Activated CD4-positive, alpha-beta T cell treated with anti-CD3 and anti-CD28 coated beads, Interleukin-2, amount 50 U/mL, for 24 hours (primary cell): ENCODE data around the gene MUC20.

Experiments used
- DNase-seq, 2 donors: peaks; one replicate each; pipeline ENCODE4 v3.0.0-alpha.2; 2020; ENCODE audit warnings: low read depth in 1 of 2, low spot score in 1 of 2

The MUC20 gene

DNA sequence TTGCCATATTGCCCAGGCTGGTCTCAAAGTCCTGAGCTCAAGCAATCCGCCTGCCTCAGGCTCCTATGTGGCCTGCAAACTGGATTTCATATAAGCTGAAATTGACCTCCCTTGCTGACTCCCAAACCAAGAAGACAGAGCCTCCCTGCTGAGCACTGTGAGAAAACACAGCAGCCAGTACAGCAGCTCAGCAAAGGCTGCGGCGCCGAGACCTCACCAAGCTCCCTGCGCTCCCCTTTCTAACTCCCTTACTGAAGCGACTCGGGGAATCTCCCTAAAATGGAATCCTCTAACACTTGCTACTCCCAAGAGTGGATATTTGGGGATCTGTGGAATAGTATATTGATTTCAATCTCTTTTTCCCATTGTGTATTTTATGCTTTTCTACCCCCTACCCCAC, 34.6 kb downstream of the MUC20 start:
- no peak for DNase-seq

DNA sequence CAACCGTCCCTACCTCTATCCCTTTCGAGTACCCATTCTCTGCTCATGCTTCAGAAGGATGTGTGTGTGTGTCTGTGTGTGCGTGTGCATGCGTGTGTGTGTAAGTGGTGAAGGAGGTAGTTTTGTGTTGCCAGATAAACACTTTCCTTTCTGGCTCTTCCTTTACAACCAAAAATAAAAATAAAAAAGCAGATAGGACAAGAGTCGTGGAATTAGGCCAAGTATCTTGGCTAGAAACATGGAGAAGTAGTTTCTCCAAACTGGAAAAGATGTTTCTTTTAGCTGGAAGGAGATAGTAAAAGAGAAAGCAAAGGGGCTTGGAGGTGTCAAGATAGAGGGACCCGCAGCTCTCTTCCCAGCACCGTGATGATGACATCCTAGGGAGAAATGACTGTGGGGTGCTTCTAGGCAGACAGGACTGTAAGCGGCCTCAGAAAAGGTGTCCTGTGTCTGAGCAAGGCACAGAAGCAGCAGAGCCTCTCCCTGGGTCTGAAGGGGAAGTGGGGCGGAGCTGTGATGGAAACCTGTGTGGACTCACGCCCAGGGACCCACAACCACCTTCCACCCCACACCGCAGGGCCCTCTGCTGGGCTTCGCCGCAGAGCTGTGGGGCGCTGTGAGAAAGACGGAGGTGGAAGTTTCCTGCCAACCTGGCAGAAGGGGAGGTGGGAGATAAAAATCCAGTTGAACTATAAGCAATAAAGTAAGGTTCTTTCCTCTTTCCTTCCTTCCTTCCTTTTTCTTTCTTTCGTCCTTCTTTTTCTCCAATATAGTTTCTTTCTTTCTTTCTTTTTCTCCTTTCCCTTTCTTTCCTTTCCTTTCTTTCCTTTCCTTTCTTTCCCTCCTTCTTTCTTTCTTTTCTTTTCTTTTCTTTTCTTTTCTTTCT, 35.3 kb downstream of the MUC20 start:
- DNase-seq = no peak

- no peak for DNase-seq
Measured at GRCh38 chr3:195757438-195757770, 36.6 kb downstream of the MUC20 start.

DNA sequence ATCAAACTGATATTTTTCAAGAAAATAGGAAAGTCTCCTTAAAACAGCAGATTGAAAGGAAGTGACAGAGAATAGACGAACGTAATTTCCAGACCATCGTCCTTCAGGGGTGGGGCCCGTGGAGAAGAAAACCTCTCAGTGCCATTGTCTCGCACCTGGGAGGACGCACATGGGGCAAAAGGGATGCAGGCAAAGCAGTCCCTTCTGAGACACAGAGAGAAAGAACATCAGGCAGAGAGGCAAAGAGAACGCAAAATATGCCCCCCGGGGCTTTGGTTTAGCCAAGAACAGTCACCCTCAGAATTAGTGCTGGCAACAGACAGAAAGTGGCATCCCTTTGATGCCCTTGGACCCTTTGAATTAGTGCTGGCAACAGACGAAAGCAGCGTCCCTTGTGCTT, 37.0 kb downstream of the MUC20 start:
- DNase-seq = no peak

GRCh38 chr3:195758721-195759353, 38.1 kb downstream of the MUC20 start:
- DNase-seq = no peak

DNA sequence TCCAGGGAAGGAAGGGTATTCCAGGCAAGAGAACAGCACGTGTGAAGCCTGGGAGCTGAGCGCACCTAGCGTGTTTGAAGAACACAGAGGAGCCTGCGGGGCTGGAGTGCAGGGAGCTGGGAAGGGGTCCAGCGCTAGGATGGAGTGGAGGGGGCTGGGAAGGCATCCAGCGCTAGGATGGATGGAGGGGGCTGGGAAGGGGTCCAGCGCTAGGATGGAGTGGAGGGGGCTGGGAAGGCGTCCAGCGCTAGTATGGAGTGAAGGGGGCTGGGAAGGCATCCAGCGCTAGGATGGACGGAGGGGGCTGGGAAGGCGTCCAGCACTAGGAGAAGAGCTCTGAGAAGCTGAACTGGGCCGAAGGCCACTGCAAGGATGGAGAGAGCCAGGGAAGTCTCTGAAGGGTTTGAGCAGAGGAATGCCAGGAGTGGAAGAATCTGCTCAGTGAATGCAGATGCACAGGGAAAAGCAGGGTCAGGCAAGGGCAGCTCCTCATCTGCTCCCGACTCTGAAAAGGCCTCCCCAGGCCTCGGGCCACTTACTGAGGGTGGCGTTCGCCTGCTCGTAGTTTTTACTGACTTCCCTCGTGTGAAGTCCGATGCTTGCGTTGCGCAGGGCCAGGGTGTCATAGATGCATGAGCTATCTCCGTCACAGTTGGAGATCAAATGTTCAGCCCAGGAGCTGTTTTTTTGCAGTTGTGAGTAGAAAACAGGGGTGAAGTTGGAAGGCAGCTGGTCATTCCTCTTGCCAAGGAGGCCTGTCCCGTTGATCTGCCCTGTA, 39.8 kb downstream of the MUC20 start:
- no peak for DNase-seq

GRCh38 chr3:195761123-195761566, 40.4 kb downstream of the MUC20 start:
- DNase-seq = no peak

- DNase-seq = no peak
Measured at GRCh38 chr3:195761567-195762248, 40.9 kb downstream of the MUC20 start.

DNA sequence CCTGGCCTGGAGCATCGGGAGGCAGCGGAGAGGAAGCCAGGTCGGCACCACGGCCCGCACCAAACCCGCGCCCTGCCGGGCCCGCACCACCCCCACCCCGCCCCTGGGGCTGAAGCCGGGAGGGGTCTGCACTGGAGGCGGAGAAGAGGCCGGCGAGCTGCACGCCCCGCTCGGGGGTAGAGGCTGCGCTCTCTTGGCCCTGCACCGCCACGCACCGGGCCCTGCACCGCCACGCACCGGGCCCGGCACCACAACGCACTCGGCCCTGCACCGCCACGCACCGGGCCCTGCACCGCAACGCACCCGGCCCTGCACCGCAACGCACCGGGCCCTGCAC, 41.4 kb downstream of the MUC20 start:
- no peak for DNase-seq

DNA sequence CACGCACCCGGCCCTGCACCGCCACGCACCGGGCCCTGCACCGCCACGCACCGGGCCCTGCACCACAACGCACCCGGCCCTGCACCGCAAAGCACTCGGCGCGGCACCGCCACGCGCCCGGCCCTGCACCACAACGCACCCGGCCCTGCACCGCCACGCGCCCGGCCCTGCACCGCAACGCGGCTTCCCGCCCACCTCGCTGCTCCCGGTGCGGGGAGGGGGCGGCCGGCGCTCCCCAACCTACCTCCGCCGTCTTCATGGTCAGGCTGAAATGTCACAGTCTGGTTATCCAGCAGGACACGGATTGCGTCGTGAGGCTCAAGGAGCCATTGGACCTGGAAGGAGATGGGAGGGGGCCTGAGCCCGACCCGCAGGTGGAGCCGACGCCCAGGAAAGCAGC, 41.8 kb downstream of the MUC20 start:
- no peak for DNase-seq

DNA sequence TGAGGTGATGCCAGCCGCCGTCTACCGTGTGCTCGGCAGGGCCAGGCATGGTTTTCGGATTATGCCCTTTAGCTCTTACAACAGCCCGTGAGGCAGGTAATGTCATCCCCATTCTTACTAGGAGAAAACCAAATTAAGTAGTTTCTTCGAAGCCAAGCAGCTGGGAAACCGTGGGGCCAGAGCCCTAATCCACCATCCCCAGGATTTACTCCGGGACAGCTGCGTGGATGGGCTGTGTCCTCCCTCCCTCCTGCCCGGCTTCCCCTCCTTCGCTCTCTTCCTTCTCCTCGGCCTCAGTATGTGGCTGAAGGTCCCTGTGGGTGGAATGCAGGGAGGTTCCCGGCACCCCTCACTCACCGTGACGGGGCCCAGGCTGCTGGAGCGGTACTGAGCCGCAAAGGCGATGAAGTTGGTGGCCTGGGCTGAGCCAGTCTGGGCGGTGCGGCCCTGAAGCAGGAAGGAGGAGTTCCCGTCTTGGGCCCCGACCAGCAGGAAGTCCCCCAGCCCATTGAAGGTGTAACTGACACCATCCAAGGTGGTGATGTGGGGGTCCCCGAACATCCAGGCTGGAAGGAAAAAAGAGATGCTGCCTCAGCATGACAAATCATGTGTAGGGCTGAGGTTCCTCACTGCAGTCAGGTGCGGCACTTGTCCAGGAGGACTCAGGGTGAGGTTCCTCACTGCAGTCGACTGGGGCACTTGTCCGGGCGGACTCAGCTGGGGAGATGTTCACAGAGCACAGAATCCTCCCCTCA, 42.5 kb downstream of the MUC20 start:
- no peak for DNase-seq

DNA sequence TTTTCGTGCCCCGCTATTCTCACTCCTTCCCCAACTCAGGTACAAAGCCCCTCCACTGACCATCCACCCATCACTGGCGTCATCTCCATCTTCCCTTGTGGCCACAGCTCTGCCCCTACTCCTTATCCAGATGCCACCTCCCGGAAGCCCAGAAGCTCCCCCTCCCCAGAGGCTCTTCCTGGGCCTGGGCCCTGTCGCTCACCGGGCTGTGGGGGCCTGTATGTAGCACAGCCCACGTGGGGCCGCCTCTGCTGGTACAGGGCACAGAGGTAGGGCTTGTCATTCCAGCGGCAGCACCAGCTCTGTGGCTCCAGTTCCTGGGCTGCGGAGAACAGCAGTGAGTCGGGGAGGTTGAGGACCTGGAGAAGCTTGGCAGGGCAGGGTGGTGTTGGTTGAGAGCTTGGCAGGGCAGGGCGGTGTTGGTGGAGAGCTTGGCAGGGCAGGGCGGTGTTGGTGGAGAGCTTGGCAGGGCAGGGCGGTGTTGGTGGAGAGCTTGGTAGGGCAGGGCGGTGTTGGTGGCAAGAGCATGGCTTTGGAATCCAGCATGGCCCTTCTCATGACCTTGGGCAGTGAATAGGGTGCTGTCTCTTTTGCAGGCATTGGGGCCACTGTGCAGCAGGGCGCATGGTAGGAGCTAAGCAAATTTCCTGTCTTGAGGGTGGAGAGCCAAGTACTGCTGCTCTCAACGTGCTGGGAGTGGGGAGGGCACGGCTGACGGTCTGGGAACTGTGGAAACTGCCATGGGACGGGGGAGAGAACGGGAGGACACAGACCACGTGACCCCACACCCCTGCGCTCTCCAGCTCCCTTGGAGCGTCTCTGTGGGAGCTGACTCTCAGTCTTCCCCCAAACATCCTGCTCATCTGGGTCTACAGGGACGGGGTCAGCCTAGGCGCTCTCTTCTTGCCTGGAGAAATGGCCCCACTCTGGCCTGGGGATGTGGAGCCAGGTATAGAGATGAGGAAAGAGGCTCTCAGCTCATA, 43.4 kb downstream of the MUC20 start:
- no peak for DNase-seq

- DNase-seq = no peak
Measured at GRCh38 chr3:195764961-195765706, 44.4 kb downstream of the MUC20 start.

DNA sequence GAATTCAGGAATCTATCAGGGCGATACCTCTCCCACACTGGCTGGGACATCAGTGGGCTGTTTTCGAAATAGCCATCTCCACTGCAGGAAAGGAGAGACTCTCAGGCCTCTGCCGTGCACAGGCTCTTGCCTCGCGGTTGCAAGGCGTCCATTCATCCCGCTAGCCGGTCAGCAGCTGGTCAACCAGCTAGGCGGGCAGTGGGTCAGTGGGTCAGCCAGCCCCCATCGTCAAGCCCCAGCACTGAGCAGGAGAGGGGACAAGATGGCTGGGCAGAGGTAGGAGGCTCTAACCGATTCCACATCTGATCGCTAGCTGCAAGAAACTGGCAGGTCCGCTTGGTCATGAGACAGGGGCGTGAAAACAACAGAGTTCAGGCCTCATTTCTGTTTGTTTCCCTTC, 45.9 kb downstream of the MUC20 start:
- no peak for DNase-seq

DNA sequence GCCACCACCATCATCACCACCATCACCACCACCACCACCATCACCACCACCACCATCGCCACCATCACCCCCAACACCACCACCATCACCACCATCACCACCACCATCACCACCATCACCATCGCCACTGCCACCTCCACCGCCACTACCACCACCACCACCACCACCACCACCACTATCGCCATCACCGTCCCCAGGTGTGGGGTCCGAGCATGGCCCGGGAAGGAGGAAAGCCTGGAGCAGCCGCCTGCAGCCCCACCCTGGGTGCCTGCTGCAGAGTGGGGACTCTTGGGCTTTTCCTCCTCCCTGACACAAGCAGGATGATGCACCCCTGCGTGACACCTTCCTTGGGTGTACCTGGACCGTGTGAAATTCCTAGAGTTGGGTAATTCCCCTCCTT, 47.0 kb downstream of the MUC20 start:
- DNase-seq = no peak

GRCh38 chr3:195768414-195768813, 47.6 kb downstream of the MUC20 start:
- DNase-seq = no peak

- DNase-seq = no peak
Measured at GRCh38 chr3:195768831-195769303, 48.1 kb downstream of the MUC20 start.

- no peak for DNase-seq
Measured at GRCh38 chr3:195769551-195769950, 48.8 kb downstream of the MUC20 start.
